Epithelial cell of prostate (primary cell): Measurements from ENCODE around the gene PDE1A.
A peak's percentile ranks its signal among the peaks of the same experiment; 100 is the strongest.
"Not testable (repeated sequence)": the region's sequence is repeated elsewhere in the genome, so short reads cannot be mapped to it uniquely, and the experiment has no call there.

Experiments used
- DNase-seq: peaks from one replicate; pipeline ENCODE4 v3.0.0-alpha.2; 2011; ENCODE audit warnings: low read depth, low spot score
- H3K27ac ChIP-seq: fragments of 450-650 bp; 2 replicates; pipeline ENCODE4 v1.5.1; 2017; ENCODE audit warnings: mild to moderate bottlenecking

The PDE1A gene

DNA sequence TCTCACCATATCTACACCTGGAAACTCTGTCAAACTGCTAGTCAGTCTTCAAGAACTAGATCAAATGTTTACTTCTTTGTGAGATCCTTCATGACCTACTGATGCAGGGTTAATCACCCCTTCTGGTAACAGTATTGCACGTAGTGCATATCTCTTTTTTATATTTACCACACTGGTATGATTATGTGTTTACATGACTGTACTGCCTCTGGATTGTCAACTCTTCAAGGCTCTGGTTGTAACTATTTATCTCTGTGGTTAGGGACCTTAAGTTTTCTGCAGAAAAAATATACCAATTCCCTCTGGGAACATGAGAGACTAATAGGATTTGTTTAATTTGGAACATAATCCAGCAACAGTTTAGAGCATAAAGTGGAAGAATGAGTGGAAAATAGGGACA lies 135.5 kb downstream of the PDE1A start:
- H3K27ac ChIP-seq: no peak overlapping the region
- no peak for DNase-seq

GRCh38 chr2:182283512-182283911 lies 143.3 kb downstream of the PDE1A start:
- H3K27ac ChIP-seq: no peak overlapping the region
- no peak for DNase-seq

GRCh38 chr2:182281276-182281675 lies 145.6 kb downstream of the PDE1A start:
- DNase-seq: no peak
- H3K27ac ChIP-seq: no peak overlapping the region

GRCh38 chr2:182280118-182280517 lies 146.7 kb downstream of the PDE1A start:
- no peak for DNase-seq
- no peak overlapping the region for H3K27ac ChIP-seq

DNA sequence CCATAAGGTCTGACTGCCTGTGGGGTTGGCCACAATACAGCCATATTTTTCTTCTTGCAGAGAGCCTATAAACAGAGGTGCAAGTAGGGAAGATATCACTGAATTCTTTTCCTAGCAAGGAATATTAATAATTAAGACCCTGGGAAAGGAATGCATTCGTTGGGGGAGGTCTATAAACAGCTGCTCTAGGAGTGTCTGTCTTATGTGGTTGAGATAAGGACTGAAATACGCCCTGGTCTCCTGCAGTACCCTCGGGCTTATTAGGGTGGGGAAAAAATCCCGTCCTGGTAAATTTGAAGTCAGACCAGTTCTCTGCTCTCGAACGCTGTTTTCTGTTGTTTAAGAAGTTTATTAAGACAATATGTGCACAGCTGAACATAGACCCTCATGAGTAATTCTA lies 150.2 kb downstream of the PDE1A start:
- DNase-seq, H3K27ac ChIP-seq: not testable (repeated sequence)

DNA sequence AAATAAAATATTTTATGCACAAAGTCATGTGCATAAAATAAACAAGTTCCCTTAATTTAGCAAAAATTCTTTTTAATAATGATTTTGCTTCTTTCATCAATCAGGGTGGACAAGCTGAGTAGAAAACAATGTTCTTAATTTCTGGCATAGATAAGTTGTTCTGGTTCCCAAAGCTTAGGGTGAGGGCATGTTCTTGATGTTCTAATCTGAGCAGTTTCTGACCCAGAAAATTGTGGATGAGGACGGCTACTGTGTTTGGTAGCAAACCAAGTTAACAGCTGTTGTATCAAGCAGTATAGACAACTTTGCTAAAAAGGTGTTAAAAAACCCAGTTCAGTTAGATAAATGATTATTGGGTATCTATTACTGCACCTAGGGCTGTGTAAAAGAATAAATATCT lies 158.9 kb downstream of the PDE1A start:
- H3K27ac ChIP-seq: no peak overlapping the region
- DNase-seq: no peak

DNA sequence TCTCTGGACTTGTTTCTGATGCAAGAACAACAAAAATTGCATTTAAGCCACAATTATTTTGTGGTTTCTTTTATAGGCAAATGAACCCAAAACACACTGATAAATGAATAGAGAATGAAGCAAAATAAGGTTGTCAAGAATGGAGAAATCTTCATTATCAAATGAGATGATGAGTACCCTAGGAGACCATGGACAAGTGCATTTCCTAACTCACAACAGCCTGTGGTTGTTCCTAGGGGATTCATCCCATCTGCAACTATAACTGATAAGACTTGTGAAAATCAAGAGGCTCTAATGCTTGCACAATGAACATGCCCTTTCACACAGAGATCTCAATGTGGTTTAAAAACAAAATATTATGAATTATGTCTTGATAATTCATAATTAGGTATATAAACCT lies 159.9 kb downstream of the PDE1A start:
- H3K27ac ChIP-seq: no peak overlapping the region
- DNase-seq: no peak

- H3K27ac ChIP-seq: no peak overlapping the region
- DNase-seq: no peak
Measured at GRCh38 chr2:182265718-182266117, 161.1 kb downstream of the PDE1A start.

- H3K27ac ChIP-seq: no peak overlapping the region
- no peak for DNase-seq
Measured at GRCh38 chr2:182261860-182262387, 164.9 kb downstream of the PDE1A start.

DNA sequence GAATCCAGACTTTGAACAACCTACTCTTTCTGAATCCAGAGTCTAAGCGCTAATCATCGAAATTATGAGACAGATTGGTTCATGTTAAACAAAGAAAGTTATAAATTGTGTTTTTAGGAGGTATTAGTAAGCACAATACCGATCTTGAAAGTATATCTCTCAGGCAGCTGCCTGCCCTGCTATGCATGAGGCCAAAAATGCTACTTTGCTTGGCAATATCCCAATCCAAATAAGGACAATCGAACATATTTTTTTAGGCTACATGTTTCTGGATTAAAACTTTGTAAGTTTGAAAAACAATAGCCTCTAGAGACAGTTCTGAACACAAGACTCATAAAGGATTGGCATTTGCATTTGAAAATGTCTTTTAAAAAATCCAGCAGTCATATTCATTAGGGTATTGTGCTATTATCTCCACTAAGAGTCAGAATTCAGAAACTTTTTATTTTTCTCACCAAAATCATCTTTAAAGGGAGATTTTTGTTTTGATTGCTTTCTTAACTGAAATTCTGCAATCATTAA lies 167.1 kb downstream of the PDE1A start:
- DNase-seq: no peak
- no peak overlapping the region for H3K27ac ChIP-seq

GRCh38 chr2:182252534-182252933 lies 174.3 kb downstream of the PDE1A start:
- H3K27ac ChIP-seq: no peak overlapping the region
- no peak for DNase-seq

GRCh38 chr2:182248898-182249297 lies 177.9 kb downstream of the PDE1A start:
- no peak for DNase-seq
- no peak overlapping the region for H3K27ac ChIP-seq

DNA sequence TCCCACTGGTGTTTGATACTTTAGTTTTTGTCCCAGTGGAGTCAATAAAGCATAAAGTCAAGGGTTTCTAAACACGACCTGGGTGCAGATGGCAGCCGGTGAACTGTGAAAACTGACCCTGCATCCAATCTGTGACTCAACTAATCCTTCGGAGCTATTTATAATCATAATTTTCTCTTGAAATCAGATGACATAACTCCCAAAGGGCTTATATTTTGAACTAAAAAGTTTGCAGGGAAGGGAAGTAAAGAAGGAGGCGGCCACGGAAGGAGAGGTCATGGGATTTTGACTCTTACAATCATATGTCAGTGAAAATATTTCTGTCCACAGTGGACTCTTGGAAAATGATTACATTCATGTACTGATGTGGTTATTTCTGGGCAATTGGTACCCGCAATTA lies 178.5 kb downstream of the PDE1A start:
- no peak for DNase-seq
- H3K27ac ChIP-seq: no peak overlapping the region

DNA sequence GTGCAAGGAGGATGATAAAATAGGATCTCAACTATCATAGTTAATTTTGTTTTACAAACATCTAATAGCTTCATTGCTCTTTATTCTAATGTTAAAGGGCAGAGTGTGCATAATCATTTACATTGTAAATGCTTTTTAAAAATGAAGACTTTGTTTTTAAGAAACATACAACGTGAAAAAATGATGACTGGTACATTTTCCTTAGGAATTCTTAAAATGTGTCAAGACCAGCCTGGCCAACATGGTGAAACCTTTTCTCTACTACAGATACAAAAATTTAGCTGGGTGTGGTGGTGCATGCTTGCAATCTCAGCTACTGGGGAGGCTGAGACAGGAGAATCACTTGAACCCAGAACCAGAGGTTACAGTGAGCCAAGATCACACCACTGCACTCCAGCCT lies 179.0 kb downstream of the PDE1A start:
- no peak overlapping the region for H3K27ac ChIP-seq
- no peak for DNase-seq

DNA sequence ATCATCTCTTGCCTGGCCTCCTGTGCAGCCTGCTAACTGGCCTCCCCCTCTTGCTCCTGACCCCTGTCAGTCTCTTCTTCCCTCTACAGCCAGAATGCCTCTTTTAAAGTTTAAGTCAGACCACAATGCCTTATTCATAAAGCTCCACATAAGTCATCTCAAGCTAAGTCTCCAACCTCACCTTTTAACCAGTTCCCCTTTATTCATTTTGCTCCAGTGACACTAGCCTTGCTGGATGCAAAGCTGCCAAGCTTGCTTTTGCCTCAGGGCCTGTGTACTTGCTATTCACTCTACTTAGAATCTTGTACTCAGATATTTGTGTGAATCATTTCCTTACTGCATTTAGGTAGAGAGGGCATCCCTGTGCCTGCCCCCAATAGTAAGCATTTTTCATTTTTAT lies 180.9 kb downstream of the PDE1A start:
- no peak overlapping the region for H3K27ac ChIP-seq
- DNase-seq: peak; percentile 16

DNA sequence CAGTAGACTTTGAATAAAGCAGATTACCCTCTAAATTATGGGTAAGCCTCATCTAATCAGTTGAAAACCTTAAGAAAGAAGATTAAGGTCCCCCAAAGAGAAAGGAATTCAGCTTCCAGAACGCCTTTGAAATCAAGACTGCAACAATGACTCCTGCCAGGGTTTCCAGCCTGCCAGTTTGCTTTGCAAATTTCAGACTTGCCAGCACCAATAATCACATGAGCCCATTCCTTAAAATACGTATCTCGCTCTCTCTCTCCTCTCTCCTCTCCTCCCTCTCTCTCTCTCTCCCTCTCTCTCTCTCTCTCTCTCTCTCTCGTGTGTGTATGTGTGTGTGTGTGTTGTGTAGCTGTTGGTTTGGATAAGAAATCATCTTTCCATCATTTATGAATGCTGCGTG lies 184.2 kb downstream of the PDE1A start:
- no peak overlapping the region for H3K27ac ChIP-seq
- no peak for DNase-seq

DNA sequence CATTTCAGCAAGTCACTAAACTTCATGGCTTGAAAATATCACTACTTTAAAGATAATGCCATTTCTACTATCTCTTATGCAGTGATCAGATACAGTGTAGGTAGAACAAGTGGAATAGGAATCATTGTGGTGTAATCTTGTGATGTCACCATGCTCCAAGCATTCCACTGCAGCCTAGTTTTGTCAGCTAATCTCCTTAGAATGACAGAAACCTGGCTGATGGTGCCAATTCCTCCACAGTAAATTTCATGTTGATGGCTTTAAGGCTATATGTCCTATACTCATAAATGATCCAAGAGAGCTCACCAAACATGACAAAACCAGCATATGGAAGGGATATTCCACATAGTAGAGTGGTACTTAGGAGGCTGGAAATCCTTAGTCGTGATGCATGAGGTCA lies 184.9 kb downstream of the PDE1A start:
- no peak overlapping the region for H3K27ac ChIP-seq
- no peak for DNase-seq

GRCh38 chr2:182240862-182241371 lies 185.9 kb downstream of the PDE1A start:
- H3K27ac ChIP-seq: no peak overlapping the region
- no peak for DNase-seq

- no peak for DNase-seq
- H3K27ac ChIP-seq: no peak overlapping the region
Measured at GRCh38 chr2:182230561-182230960, 196.3 kb downstream of the PDE1A start.

- DNase-seq: no peak
- H3K27ac ChIP-seq: peak overlapping the region; percentile 25
Measured at GRCh38 chr2:182229297-182229696, 197.5 kb downstream of the PDE1A start.

- peak overlapping the region; percentile 25 for H3K27ac ChIP-seq
- DNase-seq: no peak
Measured at GRCh38 chr2:182228741-182229140, 198.1 kb downstream of the PDE1A start.

DNA sequence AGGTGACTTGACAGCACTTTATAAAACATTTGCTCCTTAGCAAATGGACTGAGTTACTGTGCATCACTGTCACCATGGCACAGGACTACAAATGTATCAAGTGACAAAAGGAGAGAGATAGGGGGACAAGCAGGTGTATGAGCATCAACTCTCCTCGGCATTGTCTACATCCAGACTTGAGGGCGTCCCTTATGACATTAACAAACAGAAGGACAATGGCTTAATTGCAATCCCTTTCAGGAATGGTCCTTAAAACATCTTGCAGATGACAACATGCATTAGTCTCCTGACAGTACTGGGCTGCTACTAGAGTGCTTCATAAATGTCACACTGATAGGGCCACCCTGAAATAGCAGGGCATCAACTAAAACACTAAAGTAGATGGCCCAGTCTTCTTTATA lies 198.8 kb downstream of the PDE1A start:
- H3K27ac ChIP-seq: no peak overlapping the region
- no peak for DNase-seq

DNA sequence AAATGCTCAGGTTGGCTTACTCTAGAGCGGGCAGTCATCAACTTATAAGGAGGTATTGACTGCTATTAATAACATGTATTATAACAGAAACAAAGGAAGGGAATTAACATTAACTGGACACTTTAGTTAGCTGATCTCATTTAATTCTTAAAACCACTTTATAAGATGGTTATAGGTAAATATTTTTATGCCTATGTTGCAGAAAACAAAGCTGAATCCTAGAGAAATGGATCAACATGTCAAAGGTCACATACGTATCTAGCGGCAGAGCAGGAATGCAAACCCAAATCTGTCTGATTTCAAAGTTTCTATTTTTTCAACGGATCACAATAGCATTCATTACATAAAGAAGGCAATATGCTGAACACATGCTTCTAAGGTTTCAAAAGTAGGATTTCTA lies 200.0 kb downstream of the PDE1A start:
- H3K27ac ChIP-seq: no peak overlapping the region
- DNase-seq: no peak
